ENCODE data around the gene SLC25A21.

GRCh38 chr14:36826614-36827013, 345.8 kb downstream of the SLC25A21 start:
- no peak for TF ChIP-seq CTCF (IDR thresholded peaks at IDR 0.05)
- TF ChIP-seq POLR2A (IDR thresholded peaks at IDR 0.05) = no peak

All from esophagus squamous epithelium (tissue), 4 donors.